Muscle layer of colon (tissue), 2 donors: ENCODE measurements around the gene ZDHHC11B.
A peak's percentile ranks its signal among the peaks of the same experiment; 100 is the strongest.
"Not testable (repeated sequence)": the region's sequence is repeated elsewhere in the genome, so short reads cannot be mapped to it uniquely, and the experiment has no call there.

Experiments
- H3K27ac ChIP-seq: one replicate; pipeline ENCODE4 v1.7.0; 2013; ENCODE audit warnings: low read depth, mild to moderate bottlenecking, low read length, moderate library complexity
- H3K27me3 ChIP-seq, 2 donors: one replicate each; pipeline ENCODE4 v1.7.0; 2013; ENCODE audit warnings: low read length in 2 of 2, mild to moderate bottlenecking in 2 of 2; ENCODE audit not compliant: insufficient read depth in 2 of 2, control insufficient read depth in 1 of 2
- H3K36me3 ChIP-seq: one replicate; pipeline ENCODE4 v1.7.0; 2013; ENCODE audit warnings: mild to moderate bottlenecking, low read length; ENCODE audit not compliant: insufficient read depth
- H3K4me1 ChIP-seq: one replicate; pipeline ENCODE4 v1.7.0; 2013; ENCODE audit warnings: mild to moderate bottlenecking, low read length; ENCODE audit not compliant: insufficient read depth
- H3K4me3 ChIP-seq, 2 donors: one replicate each; pipeline ENCODE4 v1.7.0; 2013; ENCODE audit warnings: low read length in 2 of 2, low read depth in 1 of 2, mild to moderate bottlenecking in 1 of 2, moderate library complexity in 1 of 2
- H3K9ac ChIP-seq: one replicate; pipeline ENCODE4 v1.7.0; 2013; ENCODE audit warnings: low read length
- H3K9me3 ChIP-seq: one replicate; pipeline ENCODE4 v1.7.0; 2013; ENCODE audit warnings: mild to moderate bottlenecking, low read length
- donor health status: abdominal sarcoma.
- donor health status: Adenocarcinoma of cecum.

Gene ZDHHC11B

DNA sequence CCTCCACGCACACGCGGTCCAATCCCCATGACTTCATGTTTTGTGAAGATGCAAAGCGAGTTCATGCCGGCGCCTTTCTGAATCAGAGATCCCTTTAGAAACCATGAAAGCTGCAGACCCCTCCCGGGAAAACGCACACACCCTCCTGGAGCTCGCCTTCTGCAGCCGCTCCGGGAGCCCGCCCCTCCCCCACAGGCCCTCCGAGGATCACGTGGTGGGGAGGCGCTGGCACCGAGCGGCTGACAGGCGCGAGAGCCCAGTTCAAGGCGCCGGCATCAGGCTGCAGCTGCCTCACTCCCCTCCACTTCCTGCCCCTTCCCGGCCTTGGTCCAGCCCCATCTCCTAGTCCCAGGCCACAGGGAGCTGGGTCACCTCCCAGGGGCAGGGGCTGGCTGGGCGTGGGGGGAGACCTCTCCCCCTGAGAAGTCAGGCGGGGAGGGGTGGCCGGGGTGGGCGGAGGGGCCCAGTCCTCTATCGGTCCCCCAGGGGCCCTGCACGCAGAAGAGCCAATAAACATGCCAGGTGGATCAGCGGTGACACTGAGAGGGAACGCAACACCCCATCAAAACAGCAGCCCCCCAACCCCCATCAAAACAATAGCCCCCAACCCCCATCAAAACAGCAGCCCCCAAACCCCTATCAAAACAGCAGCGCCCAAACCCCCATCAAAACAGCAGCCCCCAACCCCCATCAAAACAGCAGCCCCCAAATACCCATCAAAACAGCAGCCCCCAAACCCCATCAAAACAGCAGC is 1.3 kb downstream of the ZDHHC11B start:
- H3K27ac ChIP-seq, H3K4me3 ChIP-seq, H3K27me3 ChIP-seq, H3K4me1 ChIP-seq, H3K36me3 ChIP-seq, H3K9ac ChIP-seq, H3K9me3 ChIP-seq: not testable (repeated sequence)

GRCh38 chr5:782356-782755 is 2.2 kb downstream of the ZDHHC11B start:
- not testable (repeated sequence) for H3K4me3 ChIP-seq, H3K9me3 ChIP-seq, H3K9ac ChIP-seq, H3K27me3 ChIP-seq, H3K36me3 ChIP-seq, H3K4me1 ChIP-seq, H3K27ac ChIP-seq

DNA sequence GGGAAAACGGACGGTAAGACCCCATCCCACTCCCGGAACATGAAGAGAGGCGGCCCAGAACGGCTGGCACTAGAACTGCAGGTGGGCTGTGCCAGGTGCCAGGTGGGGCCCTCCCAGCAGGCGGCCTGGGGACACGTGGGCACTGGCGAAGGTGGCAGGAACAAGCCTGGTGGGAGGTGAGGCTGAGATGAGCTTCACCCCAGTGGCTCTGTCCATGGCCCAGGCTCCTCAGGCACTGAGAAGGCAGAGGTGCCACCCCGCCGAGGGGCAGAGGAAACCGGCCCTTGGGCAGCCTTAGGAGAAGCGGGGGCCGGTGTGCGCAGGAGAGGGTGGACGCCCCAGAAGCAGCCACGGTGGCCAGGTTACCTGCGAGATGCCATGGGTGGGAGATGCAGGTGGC is 4.0 kb downstream of the ZDHHC11B start:
- H3K36me3 ChIP-seq, H3K4me1 ChIP-seq, H3K27ac ChIP-seq, H3K9ac ChIP-seq, H3K4me3 ChIP-seq, H3K9me3 ChIP-seq, H3K27me3 ChIP-seq: not testable (repeated sequence)

- not testable (repeated sequence) for H3K9me3 ChIP-seq, H3K36me3 ChIP-seq, H3K4me1 ChIP-seq, H3K27ac ChIP-seq, H3K4me3 ChIP-seq, H3K27me3 ChIP-seq, H3K9ac ChIP-seq
Measured at GRCh38 chr5:778967-779366, 5.6 kb downstream of the ZDHHC11B start.

GRCh38 chr5:778421-778820 is 6.1 kb downstream of the ZDHHC11B start:
- H3K4me3 ChIP-seq, H3K36me3 ChIP-seq, H3K4me1 ChIP-seq, H3K9me3 ChIP-seq, H3K27ac ChIP-seq, H3K27me3 ChIP-seq, H3K9ac ChIP-seq: not testable (repeated sequence)

DNA sequence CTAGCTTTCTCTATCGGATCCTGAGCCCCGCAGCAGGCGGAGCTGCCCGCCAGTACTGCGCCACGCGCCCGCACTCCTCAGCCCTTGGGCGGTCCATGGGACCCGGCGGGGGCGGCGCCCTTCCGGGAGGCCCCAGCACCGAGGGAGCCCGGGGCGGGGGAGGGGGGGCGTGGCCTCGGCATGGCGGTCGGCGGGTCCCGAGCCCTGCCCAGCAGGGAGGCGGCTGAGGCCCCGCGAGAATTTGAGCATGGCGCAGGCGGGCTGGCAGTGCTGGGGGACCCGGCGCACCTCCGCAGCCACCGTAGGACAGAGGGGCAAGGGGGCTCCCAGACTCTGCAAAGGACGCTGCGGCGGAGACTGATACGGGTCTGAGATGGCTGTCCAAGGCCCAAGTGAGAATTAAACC is 6.8 kb downstream of the ZDHHC11B start:
- H3K4me3 ChIP-seq: no peak overlapping the region
- H3K9ac ChIP-seq: no peak overlapping the region
- no peaks in the 10 kb centered on the region for H3K27me3 ChIP-seq
- no peaks in the 10 kb centered on the region for H3K36me3 ChIP-seq
- H3K27ac ChIP-seq: no peak overlapping the region
- peaks cover 9% of the 10 kb centered on the region for H3K4me1 ChIP-seq
- H3K9me3 ChIP-seq: no peaks in the 10 kb centered on the region

GRCh38 chr5:776862-777711 is 7.4 kb downstream of the ZDHHC11B start:
- Histone ChIP-seq H3K9ac (no peak overlapping the region), H3K36me3 (no peaks in the 10 kb centered on the region), H3K27me3 (no peaks in the 10 kb centered on the region), H3K4me1 (peaks cover 9% of the 10 kb centered on the region), H3K4me3 (peak overlapping the region in 1 of 2 donors; percentile 40), H3K27ac (no peak overlapping the region), H3K9me3 (no peaks in the 10 kb centered on the region)

DNA sequence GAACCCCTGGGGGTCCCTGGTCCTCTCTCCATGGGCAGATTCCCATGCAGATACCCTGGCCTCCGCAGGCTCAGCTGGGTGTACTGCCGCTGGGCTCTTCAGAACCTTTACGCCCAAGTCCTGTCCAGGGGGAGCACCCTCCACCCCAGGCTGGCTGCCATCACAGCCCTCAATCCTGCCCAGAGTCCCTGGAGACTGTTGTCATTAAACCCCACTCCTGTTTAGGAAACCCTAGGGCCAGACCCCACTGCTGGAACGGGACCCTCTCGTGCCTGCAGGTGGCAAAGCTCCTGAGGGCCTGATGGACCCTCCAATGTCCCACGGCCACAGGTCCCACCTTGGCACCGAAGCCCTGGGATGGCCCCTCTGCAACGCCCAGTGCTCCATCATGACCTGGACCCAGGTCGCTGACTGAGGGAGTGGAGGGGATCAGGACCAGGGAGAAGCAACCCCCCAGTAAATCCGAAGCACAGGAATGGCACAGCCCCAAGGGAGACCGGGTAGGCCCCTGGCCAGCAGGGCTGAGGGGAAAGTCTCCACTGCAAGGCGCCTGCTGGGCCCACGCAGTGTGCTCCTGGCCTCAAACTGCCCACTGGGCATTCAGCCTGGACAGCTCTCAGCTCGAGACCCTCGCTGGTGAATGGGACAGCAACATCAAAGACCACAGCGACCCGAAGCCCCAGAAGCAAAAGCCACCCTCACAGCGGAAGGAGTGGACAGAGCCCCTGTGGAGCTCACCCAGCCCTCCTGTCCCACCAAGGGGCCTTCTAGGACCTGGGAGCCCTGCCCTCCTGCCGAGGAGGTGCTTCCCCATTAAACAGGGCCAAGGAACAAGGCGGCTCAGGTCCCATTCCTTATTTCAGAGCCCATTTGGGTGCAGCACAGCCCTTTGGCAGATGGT is 8.3 kb downstream of the ZDHHC11B start:
- Histone ChIP-seq H3K9ac (no peak overlapping the region), H3K27me3 (no peaks in the 10 kb centered on the region), H3K4me1 (peaks cover 9% of the 10 kb centered on the region), H3K36me3 (no peaks in the 10 kb centered on the region), H3K9me3 (no peaks in the 10 kb centered on the region), H3K4me3 (peak overlapping the region in 1 of 2 donors; percentile 40), H3K27ac (no peak overlapping the region)

DNA sequence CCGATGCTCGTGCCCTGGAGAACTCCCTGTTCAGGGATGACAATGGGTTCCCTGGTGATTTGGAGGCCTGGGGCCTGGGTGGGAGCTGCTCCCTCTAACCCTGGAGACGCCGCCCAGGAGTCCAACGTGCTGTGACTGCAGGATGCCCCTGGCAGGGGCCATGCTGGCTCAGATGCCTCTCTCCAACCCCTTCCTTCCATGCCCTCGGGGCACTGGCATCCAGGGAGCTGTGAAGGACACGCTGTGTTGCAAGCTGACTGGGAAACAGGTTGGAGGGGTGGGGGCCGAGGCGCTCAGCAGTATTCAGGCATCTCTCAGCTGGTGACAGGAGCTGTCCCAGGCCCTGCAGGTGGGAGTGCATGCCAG is 9.0 kb downstream of the ZDHHC11B start:
- H3K4me1 ChIP-seq, H3K9ac ChIP-seq, H3K36me3 ChIP-seq, H3K27me3 ChIP-seq, H3K9me3 ChIP-seq, H3K27ac ChIP-seq, H3K4me3 ChIP-seq: not testable (repeated sequence)

DNA sequence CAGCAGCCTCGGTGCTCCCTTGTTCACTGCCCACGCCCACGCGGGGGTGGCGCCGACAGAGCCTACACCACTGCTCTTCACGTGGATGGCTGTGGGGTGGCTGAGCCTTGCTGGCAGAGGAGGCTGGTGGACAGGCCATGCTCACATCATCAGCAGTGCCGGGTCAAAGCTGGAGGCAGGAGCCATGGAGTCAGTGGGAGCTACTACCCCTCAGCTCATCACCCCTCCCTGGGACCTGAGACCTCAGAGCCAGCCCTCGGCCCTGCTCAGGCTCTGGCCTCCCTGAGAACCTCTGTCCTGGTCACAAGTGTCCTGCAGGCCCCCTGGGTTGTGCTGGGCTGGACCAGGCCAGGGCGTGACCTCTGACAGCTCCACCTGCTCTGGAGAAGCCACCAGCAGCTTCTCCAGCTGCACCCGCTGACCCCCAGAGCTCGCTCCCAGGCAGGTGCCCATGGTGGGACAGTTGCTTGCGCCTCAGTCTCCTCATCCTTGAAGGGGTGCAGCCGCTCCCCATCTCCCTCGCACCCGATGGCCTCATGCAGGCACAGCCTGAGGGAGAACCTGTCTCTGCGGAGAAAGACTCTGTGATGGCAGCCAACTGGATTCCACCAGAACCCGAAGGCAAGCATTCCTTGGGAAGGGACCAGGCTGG is 9.5 kb downstream of the ZDHHC11B start:
- H3K27ac ChIP-seq, H3K36me3 ChIP-seq, H3K4me1 ChIP-seq, H3K27me3 ChIP-seq, H3K9ac ChIP-seq, H3K9me3 ChIP-seq, H3K4me3 ChIP-seq: not testable (repeated sequence)

GRCh38 chr5:774304-774703 is 10.2 kb downstream of the ZDHHC11B start:
- not testable (repeated sequence) for H3K27ac ChIP-seq

More at GRCh38 chr5:774304-774703, 10.2 kb downstream of the ZDHHC11B start:
- not testable (repeated sequence) for H3K36me3 ChIP-seq, H3K4me1 ChIP-seq, H3K27me3 ChIP-seq, H3K4me3 ChIP-seq, H3K9ac ChIP-seq, H3K9me3 ChIP-seq
